ENCODE results near the gene TEAD1. TPM values are rescaled to one million over a fixed set of nuclear protein-coding genes. Genes with fewer than 3 reads are reported as not detected.

TEAD1 gene
- polyA plus RNA-seq, 2 of the 4 experiments (the other 2 are of a cell fraction): 111 to 112 TPM

GRCh38 chr11:12769834-12770345, 95.7 kb downstream of the TEAD1 start (continued):
- TF ChIP-seq CTCF (IDR thresholded peaks at IDR 0.05) (no peak), MAX (IDR thresholded peaks at IDR 0.05) (0 out of 2 replicates have a peak, but pooled peaks have one; percentile 48), HOXB5 (CRISPR knock-in tag; IDR thresholded peaks at IDR 0.05) (no peak), RAD21 (conservative IDR thresholded peaks at IDR 0.05 in 1 of 2, IDR thresholded peaks at IDR 0.05 in 1 of 2) (peak; percentile 6 to 47; a peak in 2 of 5 replicates), CHD2 (IDR thresholded peaks at IDR 0.05; ENCODE audit: low read length, partially characterized antibody) (no peak), KDM1A (IDR thresholded peaks at IDR 0.05; ENCODE audit: low read depth) (no peak), CBX2 (IDR thresholded peaks at IDR 0.05; ENCODE audit: borderline replicate concordance, low read depth) (no peak), BHLHE40 (IDR thresholded peaks at IDR 0.05; ENCODE audit: low read depth, low read length) (no peak), HES2 (IDR thresholded peaks at IDR 0.05) (no peak), CEBPB (IDR thresholded peaks at IDR 0.05) (peak in 1 of 2 experiments; percentile 67; a peak in 1 of 4 replicates), USF2 (IDR thresholded peaks at IDR 0.05) (no peak), PBX3 (IDR thresholded peaks at IDR 0.05) (no peak), TP53 (CRISPR knock-in tag; IDR thresholded peaks at IDR 0.05) (0 out of 2 replicates have a peak, but pooled peaks have one; percentile 13), ELK1 (IDR thresholded peaks at IDR 0.05; ENCODE audit: low read depth, low read length) (no peak), BCL3 (IDR thresholded peaks at IDR 0.05) (0 out of 3 replicates have a peak, but pooled peaks have one; percentile 50), EHF (CRISPR knock-in tag; IDR thresholded peaks at IDR 0.05) (no peak), POLR2A (IDR thresholded peaks at IDR 0.05; ENCODE audit: low read length) (no peak), CHD4 (IDR thresholded peaks at IDR 0.05; ENCODE audit: borderline replicate concordance) (no peak), FOSB (CRISPR knock-in tag; IDR thresholded peaks at IDR 0.05) (no peak; the same call in 1 of the 2 replicates), RARB (CRISPR knock-in tag; IDR thresholded peaks at IDR 0.05) (no peak), PHF8 (IDR thresholded peaks at IDR 0.05; ENCODE audit: borderline replicate concordance, low read depth) (no peak), MYC (IDR thresholded peaks at IDR 0.05; ENCODE audit: borderline replicate concordance, low read length) (no peak), RFX5 (IDR thresholded peaks at IDR 0.05) (no peak), ZNF302 (CRISPR knock-in tag; IDR thresholded peaks at IDR 0.05) (no peak), HOXB13 (CRISPR knock-in tag; IDR thresholded peaks at IDR 0.05; ENCODE audit: low read depth) (peak; percentile 32; the same call in 1 of the 2 replicates), NR3C1 (IDR thresholded peaks at IDR 0.05) (no peak), RNF2 (IDR thresholded peaks at IDR 0.05; ENCODE audit: borderline replicate concordance, low read depth) (no peak), POLR2AphosphoS2 (conservative IDR thresholded peaks at IDR 0.05; ENCODE audit: low read length) (no peak), SMC3 (IDR thresholded peaks at IDR 0.05) (peak; percentile 27; the same call in 1 of the 3 replicates), GATA3 (IDR thresholded peaks at IDR 0.05; ENCODE audit: borderline replicate concordance) (peak; percentile 82; the same call in 1 of the 2 replicates), EHMT2 (IDR thresholded peaks at IDR 0.05; ENCODE audit: low read depth) (no peak), NFE2L2 (conservative IDR thresholded peaks at IDR 0.05; ENCODE audit: low read length) (no peak), REST (IDR thresholded peaks at IDR 0.05) (no peak), HDAC2 (IDR thresholded peaks at IDR 0.05) (no peak)

All from A549 (cell line).